PC-3 (cell line): ENCODE measurements around the gene SMIM27.

Source experiments
- CTCF ChIP-seq: fragments of 300-600 bp; sonication (generic); conservative IDR thresholded peaks from 2 replicates; pipeline ENCODE4 v1.5.1; 2017; ENCODE audit warnings: antibody characterized with exemption, low read depth, mild to moderate bottlenecking, low read length
- EZH2 ChIP-seq: fragments of 300-600 bp; sonication (generic); IDR thresholded peaks from one replicate; pipeline ENCODE4 v1.6.1; 2017; ENCODE audit warnings: antibody characterized with exemption, mild to moderate bottlenecking, low read length; ENCODE audit not compliant: unreplicated experiment

- TF ChIP-seq CTCF (no peak), EZH2 (no peak)
Measured at GRCh38 chr9:32590476-32590875, 38.3 kb downstream of the SMIM27 start.
